NCI-H2227 treated with DMSO at 0.1 percent for 48 hours (cell line): ENCODE results near the gene KRT83.
"Not testable (repeated sequence)": the region's sequence is repeated elsewhere in the genome, so short reads cannot be mapped to it uniquely, and the experiment has no call there.

Experiments used
- DNase-seq: peaks from one replicate; lab custom pipeline; 2025; lab: John Stamatoyannopoulos, UW

KRT83 gene

GRCh38 chr12:52353766-52354165, 32.6 kb upstream of the KRT83 start:
- no peak for DNase-seq

- no peak for DNase-seq
Measured at GRCh38 chr12:52352951-52353350, 31.8 kb upstream of the KRT83 start.

GRCh38 chr12:52351196-52352059, 30.2 kb upstream of the KRT83 start:
- no peak for DNase-seq

- DNase-seq, result no peak
Measured at GRCh38 chr12:52350786-52351185, 29.6 kb upstream of the KRT83 start.

GRCh38 chr12:52350021-52350620, 28.9 kb upstream of the KRT83 start:
- DNase-seq, result no peak

- no peak for DNase-seq
Measured at GRCh38 chr12:52349196-52349595, 28.0 kb upstream of the KRT83 start.

GRCh38 chr12:52347551-52348510, 26.6 kb upstream of the KRT83 start:
- no peak for DNase-seq

- no peak for DNase-seq
Measured at GRCh38 chr12:52347016-52347415, 25.8 kb upstream of the KRT83 start.

- no peak for DNase-seq
Measured at GRCh38 chr12:52346593-52346992, 25.4 kb upstream of the KRT83 start.

GRCh38 chr12:52345041-52345440, 23.8 kb upstream of the KRT83 start:
- DNase-seq, result not testable (repeated sequence)

- no peak for DNase-seq
Measured at GRCh38 chr12:52344111-52344510, 22.9 kb upstream of the KRT83 start.

- DNase-seq, result no peak
Measured at GRCh38 chr12:52343550-52343949, 22.4 kb upstream of the KRT83 start.

GRCh38 chr12:52342781-52343490, 21.7 kb upstream of the KRT83 start:
- DNase-seq, result no peak

- DNase-seq, result no peak
Measured at GRCh38 chr12:52341066-52341580, 19.9 kb upstream of the KRT83 start.

- no peak for DNase-seq
Measured at GRCh38 chr12:52338241-52338960, 17.2 kb upstream of the KRT83 start.

- DNase-seq, result no peak
Measured at GRCh38 chr12:52337054-52337453, 15.9 kb upstream of the KRT83 start.

- DNase-seq, result no peak
Measured at GRCh38 chr12:52336641-52337040, 15.4 kb upstream of the KRT83 start.

GRCh38 chr12:52335598-52336262, 14.5 kb upstream of the KRT83 start:
- DNase-seq, result no peak

GRCh38 chr12:52334185-52334584, 13.0 kb upstream of the KRT83 start:
- no peak for DNase-seq

GRCh38 chr12:52333321-52333720, 12.1 kb upstream of the KRT83 start:
- no peak for DNase-seq
